HG03039 (cell line): ENCODE measurements around the gene ITLN1.
"Not testable (repeated sequence)": the region's sequence is repeated elsewhere in the genome, so short reads cannot be mapped to it uniquely, and the experiment has no call there.

Experiments
- ATAC-seq: cut with Tn5 transposase; IDR thresholded peaks from one replicate; pipeline ENCODE4 v1.9.1; 2021; ENCODE audit warnings: mild to moderate bottlenecking, moderate library complexity; ENCODE audit not compliant: unreplicated experiment

Gene ITLN1

DNA sequence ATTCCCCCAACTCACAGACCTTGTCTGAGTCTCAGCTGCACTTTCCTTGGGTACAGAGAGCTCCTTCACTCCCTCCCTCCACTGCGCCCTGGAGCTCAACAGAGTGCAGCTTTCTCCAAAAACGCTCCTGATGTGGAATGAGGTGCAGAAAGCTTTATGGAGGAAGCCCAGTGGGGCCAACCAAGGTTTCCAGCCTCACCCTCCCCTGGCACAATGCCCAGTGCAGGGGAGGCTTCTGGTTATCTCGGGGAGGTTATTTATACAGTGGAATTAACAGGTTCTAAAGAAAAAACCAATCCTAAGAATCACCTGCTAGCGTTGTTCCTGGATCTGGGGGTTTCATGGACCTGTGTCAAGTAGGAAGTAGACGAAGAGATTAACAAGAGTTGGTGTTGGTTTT is at the start of gene ITLN1:
ITLN1 (minus strand) TSS at position 139 of the 400 bp plus-strand sequence. CDS start 303 bp downstream, outside the sequence.
- no peak for ATAC-seq

DNA sequence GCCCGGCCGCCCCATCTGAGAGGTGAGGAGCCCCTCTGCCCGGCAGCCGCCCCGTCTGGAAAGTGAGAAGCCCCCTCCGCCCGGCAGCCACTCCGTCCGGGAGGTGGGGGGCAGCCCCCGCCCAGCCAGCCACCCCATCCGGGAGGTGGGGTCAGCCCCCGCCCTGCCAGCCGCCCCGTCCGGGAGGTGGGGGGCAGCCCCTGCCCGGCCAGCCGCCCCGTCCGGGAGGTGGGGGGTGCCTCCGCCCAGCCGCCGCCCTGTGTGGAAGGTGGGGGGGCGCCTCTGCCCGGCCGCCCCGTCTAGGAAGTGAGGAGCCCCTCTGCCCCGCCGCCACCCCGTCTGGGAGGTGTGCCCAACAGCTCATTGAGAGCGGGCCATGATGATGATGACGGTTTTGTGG is 48.3 kb upstream of the ITLN1 start:
- ATAC-seq: not testable (repeated sequence)

DNA sequence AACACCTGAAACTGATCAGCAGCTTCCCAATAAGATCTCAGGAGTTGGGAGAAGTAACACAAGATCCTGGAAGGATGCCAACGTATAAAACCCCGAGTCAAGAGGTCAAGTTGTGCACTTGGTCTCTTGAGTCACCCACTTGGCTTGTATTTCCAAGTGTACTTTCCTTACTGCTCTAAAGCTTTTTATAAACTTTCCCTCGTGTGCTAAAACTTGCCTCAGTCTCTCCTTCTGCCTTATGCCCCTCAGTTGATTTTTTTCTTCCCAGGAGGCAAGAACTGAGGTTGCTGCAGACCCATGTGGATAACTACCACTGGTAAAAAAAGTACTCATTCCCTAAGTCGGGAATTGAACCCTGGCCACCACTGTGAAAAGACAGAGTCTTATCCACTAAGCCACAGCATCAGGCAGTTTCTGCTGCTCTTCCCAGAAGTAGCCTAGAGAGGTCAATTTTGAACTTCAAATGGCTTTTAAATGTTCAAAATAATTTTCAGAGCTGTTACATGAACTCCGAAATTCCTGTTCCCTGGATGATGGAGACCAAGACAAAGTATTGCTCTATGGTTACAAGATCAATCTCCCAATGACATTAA is 40.8 kb upstream of the ITLN1 start:
- no peak for ATAC-seq

DNA sequence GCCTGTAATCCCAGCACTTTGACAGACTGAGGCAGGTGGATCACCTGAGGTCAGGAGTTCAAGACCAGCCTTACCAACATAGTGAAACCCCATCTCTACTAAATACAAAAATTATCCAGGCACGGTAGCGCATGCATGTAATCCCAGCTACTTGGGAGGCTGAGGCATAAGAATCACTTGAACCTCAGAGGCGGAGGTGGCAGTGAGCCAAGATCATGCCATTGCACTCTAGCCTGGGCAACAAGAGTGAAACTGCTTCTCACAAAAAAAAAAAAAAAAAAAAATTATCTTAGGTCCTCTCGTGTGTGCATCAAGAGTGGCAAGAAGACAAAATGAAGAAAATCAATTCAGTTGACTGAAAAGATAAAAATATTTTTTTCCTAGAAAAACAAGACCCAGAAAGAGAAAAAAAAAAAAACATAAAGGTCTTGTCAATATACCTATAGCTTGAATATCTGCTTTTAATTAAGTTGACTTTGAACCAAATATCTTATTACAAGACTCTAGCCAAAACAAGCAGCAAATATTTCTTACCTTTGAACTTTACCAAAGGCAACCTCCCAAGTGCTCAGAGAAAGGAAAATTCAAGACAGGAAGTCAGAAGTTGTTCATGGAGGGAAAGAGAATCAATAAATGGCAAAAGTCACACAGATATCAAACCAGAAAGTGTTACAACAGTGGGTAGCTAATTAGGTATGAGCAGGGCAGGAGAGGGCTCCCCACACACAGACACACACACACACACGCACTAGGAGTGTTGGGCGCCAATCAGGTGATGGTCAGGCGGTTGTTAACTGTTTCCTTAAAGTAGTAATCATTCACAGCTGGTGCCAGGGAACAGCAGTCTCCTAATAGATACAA is 40.0 kb upstream of the ITLN1 start:
- ATAC-seq: no peak

DNA sequence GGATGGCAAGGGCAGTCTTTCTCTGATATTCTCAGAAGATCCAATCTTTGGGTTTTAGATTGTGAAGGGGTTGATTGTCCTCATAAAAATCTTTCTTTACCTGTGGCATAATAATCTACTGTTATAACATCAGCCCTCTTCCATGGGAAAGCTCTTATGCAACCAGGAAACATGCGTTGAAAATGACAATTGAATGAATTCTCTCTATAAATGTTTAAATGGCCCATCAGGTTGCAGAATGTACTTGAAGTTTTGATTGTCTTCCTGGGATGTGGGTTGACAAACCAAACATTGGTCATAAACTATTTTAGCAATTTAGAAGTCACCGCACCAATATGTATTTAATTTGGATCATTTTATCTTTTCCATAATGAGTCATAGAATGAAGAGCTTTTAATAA is 31.7 kb upstream of the ITLN1 start:
- ATAC-seq: no peak

DNA sequence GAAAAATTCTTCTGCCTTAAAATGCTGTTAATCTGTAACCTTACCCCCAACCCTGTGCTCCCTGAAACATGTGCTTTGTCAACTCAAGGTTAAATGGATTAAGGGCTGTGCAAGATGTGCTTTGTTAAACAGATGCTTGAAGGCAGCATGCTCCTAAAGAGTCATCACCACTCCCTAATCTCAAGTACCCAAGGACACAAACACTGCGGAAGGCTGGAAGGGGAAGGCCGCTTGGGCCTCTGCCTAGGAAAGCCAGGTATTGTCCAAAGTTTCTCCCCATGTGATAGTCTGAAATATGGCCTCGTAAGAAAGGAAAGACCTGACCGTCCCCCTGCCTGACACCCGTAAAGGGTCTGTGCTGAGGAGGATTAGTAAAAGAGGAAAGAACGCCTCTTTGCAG is 28.2 kb upstream of the ITLN1 start:
- not testable (repeated sequence) for ATAC-seq

DNA sequence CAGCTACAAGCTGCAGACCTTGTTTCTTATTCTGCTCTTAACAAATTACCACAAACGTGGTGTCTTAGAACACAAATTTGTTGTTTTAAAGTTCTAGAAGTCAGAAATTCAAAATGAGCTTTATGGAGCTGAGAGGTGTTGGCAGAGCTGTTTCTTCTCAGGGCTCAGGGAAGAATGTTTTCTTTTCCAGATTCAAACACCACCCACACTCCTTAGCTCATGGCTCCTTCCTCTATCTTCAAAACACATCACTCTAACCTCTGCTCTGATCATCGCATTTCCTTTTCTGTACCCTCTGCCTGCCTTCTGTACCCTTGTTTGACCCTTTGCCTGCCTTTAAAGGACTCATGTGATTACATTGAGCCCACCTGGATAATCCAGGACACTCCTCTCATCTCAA is 26.9 kb upstream of the ITLN1 start:
- ATAC-seq: no peak

DNA sequence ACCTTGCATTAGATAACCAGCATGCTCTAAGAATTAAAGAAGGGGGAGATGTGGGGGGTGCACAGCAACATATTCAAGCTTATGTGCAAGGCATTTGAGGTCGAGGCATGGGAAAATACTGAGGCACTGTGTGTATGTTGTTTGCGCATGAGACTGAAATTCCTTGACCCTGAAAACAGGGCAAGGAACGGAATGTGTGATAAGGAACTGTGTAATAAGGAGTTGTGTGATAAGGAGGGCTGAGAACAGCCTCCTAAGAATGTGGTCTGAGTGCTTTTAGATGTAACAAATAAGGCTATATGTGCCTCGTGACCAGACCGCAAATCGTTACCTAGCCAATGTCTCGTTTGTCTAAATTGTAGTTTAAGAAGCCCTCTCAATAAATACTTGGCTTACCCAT is 26.5 kb upstream of the ITLN1 start:
- ATAC-seq: no peak

DNA sequence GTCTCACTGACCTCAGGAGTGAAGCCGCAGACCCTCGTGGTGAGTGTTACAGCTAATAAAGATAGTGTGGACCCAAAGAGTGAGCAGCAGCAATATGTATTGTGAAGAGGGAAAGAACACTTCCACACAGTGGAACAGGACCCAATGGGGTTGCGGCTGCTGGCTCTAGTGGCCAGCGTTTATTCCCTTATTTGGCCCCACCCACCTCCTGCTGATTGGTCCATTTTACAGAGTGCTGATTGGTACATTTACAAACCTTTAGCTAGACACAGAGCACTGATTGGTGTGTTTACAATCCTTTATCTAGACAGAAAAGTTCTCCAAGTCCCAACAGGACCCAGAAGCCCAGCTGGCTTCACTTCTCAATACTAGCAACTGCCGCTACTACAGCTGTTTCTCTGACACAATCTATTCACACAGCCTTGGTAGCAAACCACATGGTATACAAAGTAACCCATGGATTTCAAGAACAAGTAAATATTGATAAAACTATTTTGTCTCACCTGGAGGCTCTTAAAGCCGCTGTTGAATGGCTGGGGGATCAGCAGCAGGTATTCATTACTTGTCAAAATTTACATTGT is 25.3 kb upstream of the ITLN1 start:
- no peak for ATAC-seq

DNA sequence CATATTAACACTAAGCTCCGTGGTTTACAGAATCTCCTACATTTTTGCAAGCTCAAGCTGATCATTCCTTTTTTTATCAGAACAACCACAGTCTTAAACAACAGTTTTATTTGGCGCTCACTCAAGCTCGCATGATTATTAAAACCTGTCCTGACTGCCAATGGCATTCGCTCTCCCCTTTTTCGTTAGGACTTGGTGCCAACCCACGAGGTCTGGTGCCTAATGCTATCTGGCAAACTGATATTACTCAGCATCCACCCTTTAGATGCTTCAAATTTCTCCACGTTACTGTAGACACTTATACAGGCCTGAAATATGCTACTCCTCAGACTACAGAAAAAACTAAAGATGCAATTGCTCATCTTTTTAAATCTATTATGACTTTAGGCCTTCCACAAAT is 23.0 kb upstream of the ITLN1 start:
- no peak for ATAC-seq

DNA sequence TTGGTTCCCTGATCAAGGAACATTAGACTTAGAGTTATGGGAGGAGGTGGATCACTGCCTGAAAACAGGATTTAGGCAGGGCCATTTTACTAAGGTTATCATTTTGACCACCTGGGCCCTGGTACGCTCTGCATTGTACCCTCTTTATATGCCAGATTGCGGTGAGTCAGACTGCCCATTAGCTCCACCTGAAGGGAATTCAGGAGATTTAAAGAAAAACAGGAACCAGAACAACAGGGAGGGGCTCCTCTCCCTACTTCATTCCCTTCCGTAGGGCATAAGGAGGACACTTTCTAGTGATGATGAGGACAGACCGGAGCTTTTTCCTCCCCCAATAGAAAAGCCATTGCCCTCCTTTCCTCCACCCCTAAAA is 20.6 kb upstream of the ITLN1 start:
- no peak for ATAC-seq

DNA sequence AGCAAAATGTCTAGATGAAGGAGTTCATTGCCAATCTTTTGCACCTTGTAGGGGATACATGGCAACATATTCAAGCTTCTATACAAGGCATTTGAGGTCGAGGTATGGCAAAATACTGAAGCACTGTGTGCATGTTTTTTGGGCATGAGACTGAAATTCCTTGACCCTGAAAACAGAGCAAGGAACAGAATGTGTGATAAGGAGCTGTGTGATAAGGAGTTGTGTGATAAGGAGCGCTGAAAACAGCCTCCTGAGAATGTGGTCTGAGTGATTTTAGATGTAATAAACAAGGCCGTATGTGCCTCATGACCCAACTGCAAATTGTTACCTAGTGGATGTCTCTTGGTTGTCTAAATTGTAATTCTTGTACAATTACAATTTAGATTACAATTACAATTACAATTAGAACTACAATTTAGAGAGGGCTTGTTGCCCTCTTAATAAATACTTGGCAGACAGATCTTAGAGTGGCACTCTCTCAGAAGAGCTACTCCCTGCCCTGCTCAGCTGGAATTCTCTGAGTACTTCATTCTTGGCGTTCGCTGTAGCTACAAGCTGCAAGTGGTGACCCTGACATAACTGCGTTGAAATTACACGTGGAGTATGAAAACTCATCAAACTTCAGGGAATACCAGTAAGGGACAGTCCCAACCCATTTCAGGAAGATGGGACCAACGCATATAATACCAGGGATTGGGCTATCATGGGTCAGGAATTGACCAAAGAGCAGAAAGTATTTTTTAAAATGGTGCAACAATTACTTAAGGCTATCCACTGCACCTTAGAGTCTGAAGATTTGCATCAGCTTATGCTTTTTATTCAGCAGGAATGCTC is 20.0 kb upstream of the ITLN1 start:
- no peak for ATAC-seq

DNA sequence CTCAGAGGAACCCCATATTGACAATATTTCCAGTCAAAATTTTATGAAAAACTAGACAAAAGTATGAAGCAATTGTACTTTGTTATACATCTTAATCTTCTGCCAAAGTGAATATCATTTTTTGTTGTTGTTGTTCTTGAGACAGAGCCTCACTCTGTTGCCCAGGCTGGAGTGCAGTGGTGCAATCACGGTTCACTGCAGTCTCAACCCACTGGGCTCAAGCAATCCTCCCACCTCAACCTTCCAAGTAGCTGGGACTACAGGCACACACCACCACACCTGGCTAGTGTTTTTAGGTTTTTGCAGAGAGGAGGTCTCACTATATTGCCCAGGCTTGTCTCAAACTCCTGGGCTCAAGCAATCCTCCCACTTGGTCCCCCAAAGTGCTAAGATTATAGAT is 17.3 kb upstream of the ITLN1 start:
- ATAC-seq: not testable (repeated sequence)

DNA sequence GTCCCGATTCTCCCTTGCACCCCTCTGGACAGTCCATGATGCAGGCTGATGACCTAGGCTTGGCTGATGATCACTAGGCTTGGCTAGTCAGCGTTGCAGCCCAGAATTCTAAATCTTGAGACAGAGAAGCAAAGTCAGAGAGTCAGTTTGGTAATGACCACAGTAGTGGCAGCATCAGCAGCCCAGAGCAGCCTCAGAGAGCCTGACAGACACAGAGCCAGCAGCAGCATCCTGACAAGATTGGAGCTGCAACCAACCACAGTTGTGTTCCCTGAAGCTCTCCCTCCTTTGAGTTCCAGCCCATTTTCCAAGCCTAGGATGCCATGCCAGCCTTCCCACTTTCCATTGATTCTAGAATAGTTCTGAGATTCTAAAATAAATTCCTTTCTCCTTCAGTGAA is 16.8 kb upstream of the ITLN1 start:
- no peak for ATAC-seq

DNA sequence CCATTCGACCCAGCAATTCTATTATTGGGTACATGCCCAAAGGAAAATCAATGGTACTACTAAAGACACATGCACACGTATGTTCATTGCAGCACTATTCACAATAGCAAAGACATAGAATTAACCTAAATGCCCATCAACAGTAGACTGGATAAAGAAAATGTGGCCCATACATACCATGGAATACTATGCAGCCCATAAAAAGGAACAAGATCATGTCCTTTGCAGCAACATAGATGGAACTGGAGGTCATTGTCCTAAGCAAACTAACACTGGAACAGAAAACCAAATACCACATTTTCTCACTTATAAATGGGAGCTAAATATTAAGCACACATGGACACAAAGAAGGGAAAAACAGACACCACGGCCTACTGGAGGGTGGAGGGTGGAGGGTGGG is 15.7 kb upstream of the ITLN1 start:
- ATAC-seq: not testable (repeated sequence)

DNA sequence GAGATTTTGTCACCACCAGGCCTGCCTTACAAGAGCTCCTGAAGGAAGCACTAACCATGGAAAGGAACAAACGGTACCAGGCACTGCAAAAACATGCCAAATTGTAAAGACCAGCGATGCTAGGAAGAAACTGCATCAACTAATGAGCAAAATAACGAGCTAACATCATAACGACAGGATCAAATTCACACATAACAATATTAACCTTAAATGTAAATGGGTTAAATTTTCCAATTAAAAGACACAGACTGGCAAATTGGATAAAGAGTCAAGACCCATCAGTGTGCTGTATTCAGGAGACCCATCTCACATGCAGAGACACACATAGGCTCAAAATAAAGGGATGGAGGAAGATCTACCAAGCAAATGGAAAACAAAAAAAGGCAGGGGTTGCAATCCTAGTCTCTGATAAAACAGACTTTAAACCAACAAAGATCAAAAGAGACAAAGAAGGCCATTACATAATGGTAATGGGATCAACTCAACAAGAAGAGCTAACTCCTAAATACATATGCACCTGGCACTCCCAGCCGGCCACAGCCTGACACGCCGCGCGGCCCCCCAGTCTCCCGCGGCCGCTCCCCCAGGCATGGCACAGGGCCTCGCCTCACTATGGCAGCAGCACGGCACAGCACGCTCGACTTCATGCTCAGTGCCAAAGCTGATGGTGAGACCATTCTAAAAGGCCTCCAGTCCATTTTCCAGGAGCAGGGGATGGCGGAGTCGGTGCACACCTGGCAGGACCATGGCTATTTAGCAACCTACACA is 9.6 kb upstream of the ITLN1 start:
- not testable (repeated sequence) for ATAC-seq

DNA sequence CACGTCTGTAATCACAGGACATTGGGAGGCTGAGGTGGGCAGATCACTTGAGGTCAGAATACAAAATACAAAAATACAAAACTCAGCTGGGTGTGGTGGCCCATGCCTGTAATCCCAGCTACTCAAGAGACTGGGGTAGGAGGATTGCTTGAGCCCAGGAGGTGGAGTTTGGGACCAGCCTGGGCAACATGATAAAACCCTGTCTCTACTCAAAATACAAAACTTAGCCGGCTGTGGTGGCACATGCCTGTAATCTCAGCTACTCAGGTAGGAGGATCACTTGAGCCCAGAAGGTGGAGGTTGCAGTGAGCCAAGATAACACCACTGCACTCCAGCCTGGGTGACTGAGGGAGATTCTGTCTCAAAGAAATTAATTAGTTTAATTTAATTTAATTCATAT is 6.5 kb upstream of the ITLN1 start:
- ATAC-seq: no peak

DNA sequence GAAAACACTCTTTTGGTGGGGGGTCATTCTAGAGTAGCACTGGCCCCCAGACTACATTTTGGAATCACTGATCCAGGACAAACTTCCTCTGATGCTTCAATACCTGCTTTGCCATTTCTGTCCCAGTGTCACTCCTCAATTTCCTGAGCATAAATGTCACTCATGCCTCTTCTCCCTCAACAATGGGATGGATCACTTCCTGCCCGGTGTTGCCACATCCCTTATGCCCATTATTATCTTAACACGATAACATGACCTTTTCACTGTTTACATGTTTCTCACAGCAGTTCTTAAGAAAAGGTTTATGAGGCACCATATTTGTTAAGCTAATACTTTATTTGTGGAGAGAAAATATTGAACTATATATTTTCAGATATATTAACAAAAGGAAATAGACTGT is 3.9 kb upstream of the ITLN1 start:
- ATAC-seq: no peak

DNA sequence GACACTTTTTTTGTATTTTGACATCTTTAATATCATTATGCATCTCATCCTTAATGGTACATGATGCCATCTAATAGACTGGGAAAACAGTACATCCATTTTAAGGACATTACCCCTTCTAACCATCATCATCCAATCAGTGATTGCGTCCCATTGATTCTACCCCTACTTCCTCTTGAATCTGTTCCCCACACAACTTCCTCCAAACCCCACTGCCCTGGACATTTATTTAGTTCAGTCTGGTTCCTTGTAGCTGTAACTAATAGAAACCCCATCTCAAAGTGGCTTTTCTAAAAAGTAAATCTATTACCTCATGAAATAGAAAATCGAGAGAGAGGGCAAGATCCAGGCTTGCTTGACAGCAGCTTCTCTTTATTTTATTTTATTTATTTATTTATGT is 2.1 kb upstream of the ITLN1 start:
- no peak for ATAC-seq

DNA sequence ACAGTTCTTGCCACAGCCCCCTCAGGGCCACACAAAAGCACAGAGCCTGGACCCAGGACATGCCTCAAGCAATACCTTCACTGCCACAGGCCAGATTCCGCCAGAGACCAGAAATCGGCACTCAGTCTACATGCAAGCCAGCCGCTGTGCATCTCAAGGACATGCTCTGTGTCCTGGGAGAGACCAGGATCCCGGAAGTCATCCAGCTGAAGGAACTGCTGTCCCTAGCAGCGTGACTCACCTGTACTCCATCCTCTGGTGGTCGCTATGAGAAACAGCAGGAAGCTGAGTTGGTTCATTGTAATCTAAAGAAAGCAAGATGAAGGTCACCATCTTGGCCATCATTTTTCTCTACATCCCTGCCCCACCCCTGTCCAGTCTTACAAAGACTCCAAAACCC is 401 bp downstream of the ITLN1 start:
- no peak for ATAC-seq
